ENCODE measurements around the gene PCDHAC2. TPM values are rescaled to one million over a fixed set of nuclear protein-coding genes. Genes with fewer than 3 reads are reported as not detected.

The PCDHAC2 gene
- total and polyA plus RNA-seq, 8 donors, result 2.8 to 12.6 (median 3.4) TPM

- ATAC-seq, result no peak
- Histone ChIP-seq H3K4me3 (no peak overlapping the region), H3K36me3 (no peaks in the 10 kb centered on the region), H3K4me1 (no peaks in the 10 kb centered on the region), H3K27me3 (no peaks in the 10 kb centered on the region), H3K27ac (no peak overlapping the region), H3K9me3 (no peaks in the 10 kb centered on the region)
- TF ChIP-seq, protein P1, sequence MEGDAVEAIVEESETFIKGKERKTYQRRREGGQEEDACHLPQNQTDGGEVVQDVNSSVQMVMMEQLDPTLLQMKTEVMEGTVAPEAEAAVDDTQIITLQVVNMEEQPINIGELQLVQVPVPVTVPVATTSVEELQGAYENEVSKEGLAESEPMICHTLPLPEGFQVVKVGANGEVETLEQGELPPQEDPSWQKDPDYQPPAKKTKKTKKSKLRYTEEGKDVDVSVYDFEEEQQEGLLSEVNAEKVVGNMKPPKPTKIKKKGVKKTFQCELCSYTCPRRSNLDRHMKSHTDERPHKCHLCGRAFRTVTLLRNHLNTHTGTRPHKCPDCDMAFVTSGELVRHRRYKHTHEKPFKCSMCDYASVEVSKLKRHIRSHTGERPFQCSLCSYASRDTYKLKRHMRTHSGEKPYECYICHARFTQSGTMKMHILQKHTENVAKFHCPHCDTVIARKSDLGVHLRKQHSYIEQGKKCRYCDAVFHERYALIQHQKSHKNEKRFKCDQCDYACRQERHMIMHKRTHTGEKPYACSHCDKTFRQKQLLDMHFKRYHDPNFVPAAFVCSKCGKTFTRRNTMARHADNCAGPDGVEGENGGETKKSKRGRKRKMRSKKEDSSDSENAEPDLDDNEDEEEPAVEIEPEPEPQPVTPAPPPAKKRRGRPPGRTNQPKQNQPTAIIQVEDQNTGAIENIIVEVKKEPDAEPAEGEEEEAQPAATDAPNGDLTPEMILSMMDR (IDR thresholded peaks at IDR 0.05), result no peak
- intact Hi-C loops (cut with DNase I), result no loop called here
- DNase-seq, result no peak
These were observed 43.9 kb downstream of the PCDHAC2 start for GRCh38 chr5:141010047-141010793.

- no peaks in the 10 kb centered on the region for H3K9me3 ChIP-seq
- ATAC-seq (no peak), DNase-seq (no peak)
- no peaks in the 10 kb centered on the region for H3K27me3 ChIP-seq
- TF ChIP-seq, protein P1 (IDR thresholded peaks at IDR 0.05), result no peak
- intact Hi-C loops (cut with DNase I), result no loop called here
- no peak overlapping the region for H3K27ac ChIP-seq
- no peaks in the 10 kb centered on the region for H3K4me1 ChIP-seq
- no peaks in the 10 kb centered on the region for H3K36me3 ChIP-seq
- H3K4me3 ChIP-seq, result no peak overlapping the region
These were observed 51.7 kb downstream of the PCDHAC2 start for GRCh38 chr5:141017943-141018342.

Other genes starting within 250 kb of the PCDHAC2 start
- not detected for gene PCDHA1, start 180.3 kb upstream of the PCDHAC2 start, total RNA-seq
- under 1 TPM in 4 of 6 donors, not detected in 2; 0.06 to 0.14 (median 0.11) TPM for gene PCDHA1, start 180.3 kb upstream of the PCDHAC2 start, polyA plus RNA-seq (ENCODE audit: insufficient read length in 6 of 6)
- gene PCDHA2, start 171.6 kb upstream of the PCDHAC2 start, total RNA-seq, result under 1 TPM; 0.18 to 0.52 TPM
- under 1 TPM; 0.15 to 0.46 (median 0.35) TPM for gene PCDHA2, start 171.6 kb upstream of the PCDHAC2 start, polyA plus RNA-seq (ENCODE audit: insufficient read length in 6 of 6)
- under 1 TPM; 0.50 to 0.73 TPM for gene PCDHA3, start 165.4 kb upstream of the PCDHAC2 start, total RNA-seq
- under 1 TPM; 0.21 to 0.46 (median 0.40) TPM for gene PCDHA3, start 165.4 kb upstream of the PCDHAC2 start, polyA plus RNA-seq (ENCODE audit: insufficient read length in 6 of 6)
- under 1 TPM; 0.65 to 0.79 TPM for gene PCDHA4, start 159.4 kb upstream of the PCDHAC2 start, total RNA-seq
- under 1 TPM; 0.20 to 0.70 (median 0.46) TPM for gene PCDHA4, start 159.4 kb upstream of the PCDHAC2 start, polyA plus RNA-seq (ENCODE audit: insufficient read length in 6 of 6)
- under 1 TPM; 0.37 to 0.64 TPM for gene PCDHA5, start 144.9 kb upstream of the PCDHAC2 start, total RNA-seq
- gene PCDHA5, start 144.9 kb upstream of the PCDHAC2 start, polyA plus RNA-seq (ENCODE audit: insufficient read length in 6 of 6), result under 1 TPM; 0.06 to 0.17 (median 0.08) TPM
- 1 to 10 TPM in 1 of 2 donors, under 1 TPM in 1; 0.76 to 1.8 TPM for gene PCDHA6, start 138.5 kb upstream of the PCDHAC2 start, total RNA-seq
- gene PCDHA6, start 138.5 kb upstream of the PCDHAC2 start, polyA plus RNA-seq (ENCODE audit: insufficient read length in 6 of 6), result under 1 TPM; 0.34 to 0.90 (median 0.46) TPM
- gene PCDHA7, start 132.2 kb upstream of the PCDHAC2 start, total RNA-seq, result under 1 TPM; 0.52 to 0.87 TPM
- under 1 TPM; 0.10 to 0.66 (median 0.49) TPM for gene PCDHA7, start 132.2 kb upstream of the PCDHAC2 start, polyA plus RNA-seq (ENCODE audit: insufficient read length in 6 of 6)
- under 1 TPM in 1 of 2 donors, not detected in 1; 0.21 TPM for gene PCDHA8, start 125.3 kb upstream of the PCDHAC2 start, total RNA-seq
- under 1 TPM; 0.05 to 0.16 (median 0.12) TPM for gene PCDHA8, start 125.3 kb upstream of the PCDHAC2 start, polyA plus RNA-seq (ENCODE audit: insufficient read length in 6 of 6)
- gene PCDHA9, start 118.1 kb upstream of the PCDHAC2 start, total RNA-seq, result under 1 TPM in 1 of 2 donors, not detected in 1; 0.20 TPM
- under 1 TPM; 0.03 to 0.11 (median 0.06) TPM for gene PCDHA9, start 118.1 kb upstream of the PCDHAC2 start, polyA plus RNA-seq (ENCODE audit: insufficient read length in 6 of 6)
- gene PCDHA10, start 110.6 kb upstream of the PCDHAC2 start, total RNA-seq, result 1 to 10 TPM in 1 of 2 donors, under 1 TPM in 1; 0.47 to 1.7 TPM
- gene PCDHA10, start 110.6 kb upstream of the PCDHAC2 start, polyA plus RNA-seq (ENCODE audit: insufficient read length in 6 of 6), result under 1 TPM; 0.14 to 0.65 (median 0.39) TPM
- gene PCDHA11, start 97.5 kb upstream of the PCDHAC2 start, total RNA-seq, result 1 to 10 TPM; 1.4 to 1.5 TPM
- gene PCDHA11, start 97.5 kb upstream of the PCDHAC2 start, polyA plus RNA-seq (ENCODE audit: insufficient read length in 6 of 6), result under 1 TPM; 0.15 to 0.53 (median 0.27) TPM
- 1 to 10 TPM; 3.6 to 7.4 TPM for gene PCDHA12, start 91.2 kb upstream of the PCDHAC2 start, total RNA-seq
- under 1 TPM in 5 of 6 donors, not detected in 1; 0.03 to 0.09 (median 0.06) TPM for gene PCDHA12, start 91.2 kb upstream of the PCDHAC2 start, polyA plus RNA-seq (ENCODE audit: insufficient read length in 6 of 6)
- 1 to 10 TPM; 1.5 to 1.7 TPM for gene PCDHA13, start 84.4 kb upstream of the PCDHAC2 start, total RNA-seq
- gene PCDHA13, start 84.4 kb upstream of the PCDHAC2 start, polyA plus RNA-seq (ENCODE audit: insufficient read length in 6 of 6), result under 1 TPM; 0.09 to 0.38 (median 0.26) TPM
- gene PCDHAC1, start 40.2 kb upstream of the PCDHAC2 start, total RNA-seq, result 1 to 10 TPM; 6.7 to 8.3 TPM
- under 1 TPM; 0.26 to 0.53 (median 0.32) TPM for gene PCDHAC1, start 40.2 kb upstream of the PCDHAC2 start, polyA plus RNA-seq (ENCODE audit: insufficient read length in 6 of 6)
- under 1 TPM; 0.06 to 0.10 TPM for gene PCDHB1, start 84.9 kb downstream of the PCDHAC2 start, total RNA-seq
- under 1 TPM; 0.06 to 0.14 (median 0.11) TPM for gene PCDHB1, start 84.9 kb downstream of the PCDHAC2 start, polyA plus RNA-seq (ENCODE audit: insufficient read length in 6 of 6)
- gene PCDHB2, start 128.1 kb downstream of the PCDHAC2 start, total RNA-seq, result 1 to 10 TPM; 3.6 to 6.6 TPM
- gene PCDHB2, start 128.1 kb downstream of the PCDHAC2 start, polyA plus RNA-seq (ENCODE audit: insufficient read length in 6 of 6), result 10 to 100 TPM in 1 of 6 donors, 1 to 10 TPM in 5; 5.9 to 12.5 (median 8.9) TPM
- gene PCDHB3, start 134.0 kb downstream of the PCDHAC2 start, total RNA-seq, result 1 to 10 TPM; 2.0 to 3.9 TPM
- 1 to 10 TPM; 2.2 to 4.1 (median 3.2) TPM for gene PCDHB3, start 134.0 kb downstream of the PCDHAC2 start, polyA plus RNA-seq (ENCODE audit: insufficient read length in 6 of 6)
- gene PCDHB4, start 155.3 kb downstream of the PCDHAC2 start, total RNA-seq, result 1 to 10 TPM; 1.9 to 4.3 TPM
- gene PCDHB4, start 155.3 kb downstream of the PCDHAC2 start, polyA plus RNA-seq (ENCODE audit: insufficient read length in 6 of 6), result 1 to 10 TPM; 2.0 to 3.5 (median 2.5) TPM
- 1 to 10 TPM; 2.5 to 7.5 TPM for gene PCDHB5, start 168.7 kb downstream of the PCDHAC2 start, total RNA-seq
- gene PCDHB5, start 168.7 kb downstream of the PCDHAC2 start, polyA plus RNA-seq (ENCODE audit: insufficient read length in 6 of 6), result 10 to 100 TPM in 5 of 6 donors, 1 to 10 TPM in 1; 8.0 to 13.9 (median 11.3) TPM
- 1 to 10 TPM in 1 of 2 donors, under 1 TPM in 1; 0.73 to 1.0 TPM for gene PCDHB6, start 183.6 kb downstream of the PCDHAC2 start, total RNA-seq
- 1 to 10 TPM; 2.6 to 3.3 (median 2.8) TPM for gene PCDHB6, start 183.6 kb downstream of the PCDHAC2 start, polyA plus RNA-seq (ENCODE audit: insufficient read length in 6 of 6)
- 1 to 10 TPM; 2.4 to 3.8 TPM for gene PCDHB7, start 206.2 kb downstream of the PCDHAC2 start, total RNA-seq
- 1 to 10 TPM; 3.9 to 5.8 (median 4.8) TPM for gene PCDHB7, start 206.2 kb downstream of the PCDHAC2 start, polyA plus RNA-seq (ENCODE audit: insufficient read length in 6 of 6)
- gene PCDHB8, start 211.3 kb downstream of the PCDHAC2 start, total RNA-seq, result 1 to 10 TPM; 1.1 to 2.7 TPM
- gene PCDHB8, start 211.3 kb downstream of the PCDHAC2 start, polyA plus RNA-seq (ENCODE audit: insufficient read length in 6 of 6), result 1 to 10 TPM in 5 of 6 donors, under 1 TPM in 1; 0.72 to 3.7 (median 2.5) TPM
- gene PCDHB16, start 215.9 kb downstream of the PCDHAC2 start, total RNA-seq, result 1 to 10 TPM; 1.8 to 3.1 TPM
- gene PCDHB16, start 215.9 kb downstream of the PCDHAC2 start, polyA plus RNA-seq (ENCODE audit: insufficient read length in 6 of 6), result 1 to 10 TPM; 4.0 to 8.2 (median 6.9) TPM
- gene PCDHB9, start 220.7 kb downstream of the PCDHAC2 start, total RNA-seq, result 1 to 10 TPM; 1.3 to 1.6 TPM
- gene PCDHB9, start 220.7 kb downstream of the PCDHAC2 start, polyA plus RNA-seq (ENCODE audit: insufficient read length in 6 of 6), result 1 to 10 TPM; 3.3 to 5.1 (median 4.4) TPM
- gene PCDHB10, start 225.9 kb downstream of the PCDHAC2 start, total RNA-seq, result 1 to 10 TPM; 1.5 to 2.0 TPM
- gene PCDHB10, start 225.9 kb downstream of the PCDHAC2 start, polyA plus RNA-seq (ENCODE audit: insufficient read length in 6 of 6), result 1 to 10 TPM; 5.8 to 6.9 (median 6.2) TPM
- gene PCDHB11, start 233.2 kb downstream of the PCDHAC2 start, total RNA-seq, result 1 to 10 TPM; 2.6 to 3.4 TPM
- gene PCDHB11, start 233.2 kb downstream of the PCDHAC2 start, polyA plus RNA-seq (ENCODE audit: insufficient read length in 6 of 6), result 1 to 10 TPM; 2.4 to 3.8 (median 3.5) TPM
- 1 to 10 TPM; 2.3 to 2.6 TPM for gene PCDHB12, start 242.2 kb downstream of the PCDHAC2 start, total RNA-seq
- gene PCDHB12, start 242.2 kb downstream of the PCDHAC2 start, polyA plus RNA-seq (ENCODE audit: insufficient read length in 6 of 6), result 1 to 10 TPM; 4.6 to 7.6 (median 6.2) TPM
- 1 to 10 TPM; 1.8 to 2.1 TPM for gene PCDHB13, start 247.4 kb downstream of the PCDHAC2 start, total RNA-seq
- 1 to 10 TPM; 5.0 to 6.9 (median 5.9) TPM for gene PCDHB13, start 247.4 kb downstream of the PCDHAC2 start, polyA plus RNA-seq (ENCODE audit: insufficient read length in 6 of 6)